Activated B cell treated with CpG ODN at 0.5 μM for 24 hours (primary cell): Measurements from ENCODE around the gene TMEM121. TPM values are rescaled to one million over a fixed set of nuclear protein-coding genes. Genes with fewer than 3 reads are reported as not detected.

Source experiments
- ATAC-seq: fragments of 200-7000 bp; cut with Tn5 transposase; one replicate; pipeline ENCODE4 v1.10.0; 2021; ENCODE audit warnings: low read depth, mild to moderate bottlenecking, moderate library complexity
- CTCF ChIA-PET: fragments of 350-600 bp; sonication (Branson Sonifier 250); formaldehyde crosslinking; loops from one replicate; lab custom pipeline; 2021; ENCODE audit warnings: antibody characterized with exemption; lab: Charles Lee
- POLR2A ChIA-PET: fragments of 350-600 bp; sonication (Branson Sonifier 250); formaldehyde crosslinking; loops from one replicate; lab custom pipeline; 2021; ENCODE audit warnings: antibody characterized with exemption; lab: Charles Lee
- DNase-seq: peaks from one replicate; pipeline ENCODE4 v3.0.0; 2022
- H3K27ac Mint-ChIP-seq: one replicate; pipeline ENCODE4 v1.8.0; 2020; ENCODE audit warnings: mixed read lengths
- H3K27me3 Mint-ChIP-seq: one replicate; pipeline ENCODE4 v1.8.0; 2021; ENCODE audit warnings: mixed read lengths
- H3K36me3 Mint-ChIP-seq: one replicate; pipeline ENCODE4 v1.8.0; 2021; ENCODE audit warnings: low read depth, mixed read lengths
- H3K4me1 Mint-ChIP-seq: one replicate; pipeline ENCODE4 v1.8.0; 2021; ENCODE audit warnings: mixed read lengths
- H3K4me3 Mint-ChIP-seq: one replicate; pipeline ENCODE4 v1.8.0; 2020; ENCODE audit warnings: mild to moderate bottlenecking, mixed read lengths
- H3K9me3 Mint-ChIP-seq: one replicate; pipeline ENCODE4 v1.8.0; 2020; ENCODE audit warnings: mixed read lengths
- CTCF ChIP-seq: fragments of 200-600 bp; IDR thresholded peaks from one replicate; pipeline ENCODE4 v1.8.0; 2022; ENCODE audit warnings: antibody characterized with exemption, mild to moderate bottlenecking
- intact Hi-C: fragments of 100-400 bp; cut with micrococcal nuclease; formaldehyde crosslinking; loops from one replicate; pipeline ENCODE4 v1.15.1; 2024
- total RNA-seq: library from RNA; stranded (reverse); gene quantifications from 2 replicates; pipeline ENCODE4 v1.2.3, GENCODE V29; 2022

Gene TMEM121
- total RNA-seq, 1 donor from 2014 or later, result 1.6 TPM

GRCh38 chr14:105487986-105488777, 38.2 kb upstream of the TMEM121 start:
- POLR2A ChIA-PET, result no interaction called here
- DNase-seq, result no peak
- intact Hi-C loops, result no loop called here
- Mint-ChIP-seq H3K9me3 (no peaks in the 10 kb centered on the region), H3K27me3 (no peaks in the 10 kb centered on the region), H3K27ac (peak overlapping the region; percentile 50), H3K36me3 (peaks cover 2% of the 10 kb centered on the region), H3K4me3 (peak overlapping the region; percentile 82), H3K4me1 (peaks cover 52% of the 10 kb centered on the region)
- CTCF ChIA-PET, result interaction anchor here (2.4 to 4.1 kb wide), 4 partner anchors 7 to 124 kb away, joined by 9 to 104 read pairs (median 36); no protein-coding TSS in a partner anchor
- no peak for ATAC-seq
- TF ChIP-seq CTCF, result no peak

DNA sequence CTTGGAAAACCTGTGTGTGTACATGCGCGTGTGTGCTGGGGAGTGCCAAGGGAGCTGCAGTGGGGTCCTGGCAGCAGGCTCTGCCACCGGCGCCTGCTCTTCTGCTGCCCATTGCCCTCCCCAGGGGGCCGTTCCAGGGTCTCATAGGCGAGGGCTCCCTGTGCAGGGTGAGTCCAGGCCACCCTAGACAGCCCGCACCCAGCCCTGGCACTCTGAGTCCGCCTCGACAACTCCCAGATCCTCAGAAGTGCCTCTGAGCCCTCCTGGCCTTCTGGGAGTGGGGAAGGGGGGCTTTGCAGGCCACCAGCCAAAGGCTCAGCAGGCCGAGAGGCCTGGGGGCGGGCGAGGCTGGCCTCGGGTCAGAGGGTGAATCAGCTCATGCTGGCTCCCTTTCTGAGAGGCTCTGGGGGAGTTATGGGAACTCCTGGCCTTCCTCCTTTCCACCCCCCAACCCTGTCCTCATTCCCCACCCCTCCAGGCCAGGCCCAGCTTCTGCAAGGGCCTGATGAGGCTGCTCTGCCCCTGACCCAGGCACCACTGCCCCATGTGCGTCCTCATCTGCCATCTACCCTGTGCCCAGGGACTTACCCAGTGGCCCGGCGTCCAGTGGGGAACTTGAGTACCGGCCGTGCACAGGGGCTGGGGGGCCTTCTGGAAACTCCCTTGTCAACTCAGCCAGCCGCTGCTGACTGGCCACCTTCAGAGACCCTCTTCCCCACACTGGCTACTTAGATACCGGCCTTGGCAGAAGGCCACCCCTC, 37.4 kb upstream of the TMEM121 start:
- DNase-seq, result no peak
- intact Hi-C loops, result loop anchor here (1.0 kb wide), 2 partner anchors 8 to 41 kb away; no protein-coding TSS in a partner anchor
- H3K4me3 Mint-ChIP-seq, result peak overlapping the region; percentile 80
- no peak for TF ChIP-seq CTCF
- H3K4me1 Mint-ChIP-seq, result peaks cover 49% of the 10 kb centered on the region
- CTCF ChIA-PET, result interaction anchor here (0.7 to 4.1 kb wide), 17 partner anchors 8 to 423 kb away, joined by 3 to 104 read pairs (median 6); partner anchors contain the start of genes GPR132 and TEX22
- peak overlapping the region; percentile 84 for H3K27ac Mint-ChIP-seq
- no peaks in the 10 kb centered on the region for H3K27me3 Mint-ChIP-seq
- ATAC-seq, result no peak
- no peaks in the 10 kb centered on the region for H3K9me3 Mint-ChIP-seq
- POLR2A ChIA-PET, result interaction anchor here (0.6 to 2.5 kb wide), 11 partner anchors 8 to 831 kb away, joined by 3 to 33 read pairs (median 6); partner anchors contain the start of genes BRF1 and TEX22
- H3K36me3 Mint-ChIP-seq, result peaks cover 2% of the 10 kb centered on the region

GRCh38 chr14:105489542-105490266, 36.7 kb upstream of the TMEM121 start:
- Mint-ChIP-seq H3K9me3 (no peaks in the 10 kb centered on the region), H3K27ac (peak overlapping the region; percentile 84), H3K4me3 (peak overlapping the region; percentile 80), H3K4me1 (peaks cover 42% of the 10 kb centered on the region), H3K27me3 (no peaks in the 10 kb centered on the region), H3K36me3 (peaks cover 2% of the 10 kb centered on the region)
- CTCF ChIA-PET, result interaction anchor here (0.7 to 4.1 kb wide), 22 partner anchors 9 to 424 kb away, joined by 3 to 104 read pairs (median 4); partner anchors contain the start of genes GPR132 and TEX22
- intact Hi-C loops, result loop anchor here (1.0 to 5.0 kb wide), 14 partner anchors 8 to 737 kb away; partner anchors contain the start of genes CDCA4, CLBA1, PACS2 and SIVA1
- TF ChIP-seq CTCF, result no peak
- ATAC-seq (peak; percentile 9), DNase-seq (peak; percentile 77)
- POLR2A ChIA-PET, result interaction anchor here (0.6 to 2.5 kb wide), 12 partner anchors 9 to 832 kb away, joined by 3 to 33 read pairs (median 6); partner anchors contain the start of genes BRF1 and TEX22

DNA sequence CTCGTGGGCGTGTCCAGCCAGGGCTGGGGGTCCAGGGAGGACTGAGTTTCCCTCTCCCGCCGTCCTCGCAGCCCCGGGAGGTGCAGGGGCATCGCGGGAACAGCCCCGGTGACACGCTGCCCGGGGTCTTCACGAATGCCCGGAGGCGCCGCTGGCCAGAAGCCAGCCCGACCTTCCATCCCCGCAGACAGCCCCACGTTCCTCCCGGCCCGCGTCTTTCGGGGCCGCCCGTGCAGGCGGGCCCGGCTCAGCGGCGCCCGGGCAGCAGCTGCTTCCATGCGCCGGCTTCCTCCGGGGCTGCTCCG, 36.2 kb upstream of the TMEM121 start:
- ATAC-seq (no peak), DNase-seq (no peak)
- TF ChIP-seq CTCF, result no peak
- H3K27me3 Mint-ChIP-seq, result no peaks in the 10 kb centered on the region
- H3K36me3 Mint-ChIP-seq, result peaks cover 2% of the 10 kb centered on the region
- no peaks in the 10 kb centered on the region for H3K9me3 Mint-ChIP-seq
- peaks cover 37% of the 10 kb centered on the region for H3K4me1 Mint-ChIP-seq
- ChIA-PET CTCF (interaction anchor here (0.7 to 4.1 kb wide), 21 partner anchors 9 to 425 kb away, joined by 3 to 104 read pairs (median 5); partner anchors contain the start of genes GPR132 and TEX22), POLR2A (interaction anchor here (0.6 to 2.5 kb wide), 11 partner anchors 9 to 370 kb away, joined by 3 to 33 read pairs (median 7); partner anchors contain the start of genes BRF1 and TEX22)
- no peak overlapping the region for H3K27ac Mint-ChIP-seq
- peak overlapping the region; percentile 80 for H3K4me3 Mint-ChIP-seq
- intact Hi-C loops, result loop anchor here (1.0 to 5.0 kb wide), 12 partner anchors 13 to 737 kb away; partner anchors contain the start of genes CDCA4, CLBA1, PACS2 and SIVA1
